HCT116 (cell line): ENCODE data around the gene LYST. TPM values are rescaled to one million over a fixed set of nuclear protein-coding genes. Genes with fewer than 3 reads are reported as not detected.

Experiments
- ATAC-seq: fragments of 200-7000 bp; cut with Tn5 transposase; 2 replicates; pipeline ENCODE4 v1.9.1; 2020; ENCODE audit warnings: mild to moderate bottlenecking, moderate library complexity
- BruUV-seq: library from RNA; stranded (reverse); fragments of 400-500 nt; replicated peaks from 2 replicates; lab custom pipeline; 2021; lab: Mats Ljungman, UMichigan
- CTCF ChIA-PET: fragments of 300-600 bp; sonication (Branson Sonifier 250); formaldehyde crosslinking; loops from one replicate; lab custom pipeline; 2021; ENCODE audit warnings: antibody characterized with exemption; lab: Charles Lee
- POLR2A ChIA-PET: fragments of 300-600, 350-600 bp; sonication (Branson Sonifier 250); formaldehyde crosslinking; loops from one replicate; lab custom pipeline; 2021; ENCODE audit warnings: antibody characterized with exemption; lab: Charles Lee
- RAD21 ChIA-PET, 2 experiments: fragments of 300-600 bp; sonication (Branson Sonifier 250); formaldehyde crosslinking; loops; one replicate each; lab custom pipeline; 2023; ENCODE audit warnings: low total read pairs in 2 of 2; ENCODE audit not compliant: uncharacterized antibody in 2 of 2, unreplicated experiment in 2 of 2, low non-redundant PET in 1 of 2; lab: Charles Lee
- DNase-seq: peaks from one replicate; pipeline ENCODE4 v3.0.0-alpha.2; 2010; ENCODE audit warnings: low read depth, low spot score
- H2AFZ ChIP-seq: fragments of 200-600 bp; shearing (Covaris generic), sonication (generic); 2 replicates; pipeline ENCODE4 v1.6.1; 2017; ENCODE audit warnings: low read depth, mixed run types, mixed read lengths, antibody characterized with exemption, low read length; ENCODE audit not compliant: poor library complexity, severe bottlenecking
- H3K27ac ChIP-seq: 2 replicates; pipeline ENCODE4 v1.5.1; 2012; ENCODE audit warnings: low read depth, low read length
- H3K27me3 ChIP-seq: fragments of 200-600 bp; sonication (generic); 2 replicates; pipeline ENCODE4 v1.6.1; 2016; ENCODE audit warnings: mixed run types, low read length, mixed read lengths; ENCODE audit not compliant: insufficient read depth
- H3K36me3 ChIP-seq, 2 experiments: fragments of 200-500 bp in 1 of 2; fragments of 200-600 bp in 1 of 2; sonication (Bioruptor generic) in 1 of 2; sonication (generic) in 1 of 2; 2 replicates each; pipeline versions ENCODE4 v1.5.1 to v1.6.1; 2014 to 2016; ENCODE audit warnings: low read length in 2 of 2, inconsistent platforms in 1 of 2, mixed read lengths in 1 of 2, mixed run types in 1 of 2; ENCODE audit not compliant: insufficient read depth in 2 of 2, control insufficient read depth in 1 of 2
- H3K4me1 ChIP-seq, 2 experiments: fragments of 200-600 bp in 1 of 2; sonication (generic) in 1 of 2; 2 replicates each; pipeline versions ENCODE4 v1.5.1 to v1.6.1; 2012 to 2017; ENCODE audit warnings: low read length in 2 of 2, inconsistent platforms in 1 of 2, mild to moderate bottlenecking in 1 of 2, mixed read lengths in 1 of 2, mixed run types in 1 of 2, moderate library complexity in 1 of 2; ENCODE audit not compliant: insufficient read depth in 2 of 2, control insufficient read depth in 1 of 2
- H3K4me2 ChIP-seq: fragments of 200-600 bp; sonication (generic); 2 replicates; pipeline ENCODE4 v1.6.1; 2017; ENCODE audit warnings: mixed run types, low read length, mixed read lengths
- H3K4me3 ChIP-seq, 2 experiments: fragments of 200-600 bp in 1 of 2; sonication (generic) in 1 of 2; replicated peaks in 1 of 2; 2 replicates each; pipeline ENCODE4 v1.5.1; 2011 to 2016; ENCODE audit warnings: low read length in 2 of 2, control low read depth in 1 of 2, low read depth in 1 of 2, mild to moderate bottlenecking in 1 of 2, mixed read lengths in 1 of 2, mixed run types in 1 of 2
- H3K79me2 ChIP-seq: fragments of 200-600 bp; sonication (generic); 2 replicates; pipeline ENCODE4 v1.6.1; 2017; ENCODE audit warnings: mild to moderate bottlenecking, mixed run types, low read length, moderate library complexity, mixed read lengths; ENCODE audit not compliant: insufficient read depth
- H3K9ac ChIP-seq: fragments of 200-600 bp; sonication (generic); 2 replicates; pipeline ENCODE4 v1.6.1; 2016; ENCODE audit warnings: low read length, mixed read lengths
- H3K9me2 ChIP-seq: fragments of 200-600 bp; sonication (generic), shearing (Covaris generic); 2 replicates; pipeline ENCODE4 v1.6.1; 2017; ENCODE audit warnings: mixed run types, mild to moderate bottlenecking, moderate library complexity; ENCODE audit not compliant: insufficient read depth
- H3K9me3 ChIP-seq, 2 experiments: fragments of 200-500 bp in 1 of 2; fragments of 200-600 bp in 1 of 2; sonication (Bioruptor generic) in 1 of 2; sonication (generic) in 1 of 2; 2 replicates each; pipeline ENCODE4 v1.6.1; 2014 to 2017; ENCODE audit warnings: low read length in 2 of 2, mixed read lengths in 2 of 2, inconsistent platforms in 1 of 2, low read depth in 1 of 2, mild to moderate bottlenecking in 1 of 2, mixed run types in 1 of 2, moderate library complexity in 1 of 2; ENCODE audit not compliant: control insufficient read depth in 1 of 2, insufficient read depth in 1 of 2
- H4K20me1 ChIP-seq: fragments of 200-600 bp; sonication (generic), shearing (Covaris generic); 2 replicates; pipeline ENCODE4 v1.6.1; 2017; ENCODE audit warnings: mixed run types, mild to moderate bottlenecking, moderate library complexity; ENCODE audit not compliant: insufficient read depth
- CBX3 ChIP-seq: IDR thresholded peaks from 2 replicates; pipeline ENCODE4 v1.6.1; 2012; ENCODE audit warnings: low read depth
- CEBPB ChIP-seq: IDR thresholded peaks from 2 replicates; pipeline ENCODE4 v1.6.1; 2012; ENCODE audit warnings: low read depth
- EGR1 ChIP-seq: IDR thresholded peaks from 2 replicates; pipeline ENCODE4 v1.6.1; 2012; ENCODE audit warnings: low read depth
- EZH2phosphoT487 ChIP-seq: fragments of 200-600 bp; IDR thresholded peaks from 2 replicates; pipeline ENCODE4 v1.6.1; 2018; ENCODE audit warnings: antibody characterized with exemption, borderline replicate concordance
- FOSL1 ChIP-seq: IDR thresholded peaks from 2 replicates; pipeline ENCODE4 v1.6.1; 2012; ENCODE audit warnings: low read depth
- POLR2A ChIP-seq: IDR thresholded peaks from 2 replicates; pipeline ENCODE4 v1.7.0; 2011; ENCODE audit warnings: borderline replicate concordance; ENCODE audit not compliant: insufficient read depth, insufficient read length; ENCODE audit errors: extremely low read depth
- POLR2AphosphoS5 ChIP-seq: IDR thresholded peaks from 2 replicates; pipeline ENCODE4 v1.6.1; 2011; ENCODE audit warnings: mild to moderate bottlenecking, low read depth, low read length, moderate library complexity
- RAD21 ChIP-seq: IDR thresholded peaks from 2 replicates; pipeline ENCODE4 v1.6.1; 2012; ENCODE audit warnings: low read depth, mild to moderate bottlenecking
- SP1 ChIP-seq: IDR thresholded peaks from 2 replicates; pipeline ENCODE4 v1.6.1; 2012; ENCODE audit warnings: low read depth
- YY1 ChIP-seq: IDR thresholded peaks from 2 replicates; pipeline ENCODE4 v1.6.1; 2011; ENCODE audit warnings: low read length, low read depth, moderate library complexity, mild to moderate bottlenecking; ENCODE audit not compliant: insufficient replicate concordance; ENCODE audit errors: extremely low read depth
- ZFX ChIP-seq: fragments of 450-650 bp; IDR thresholded peaks from 2 replicates; pipeline ENCODE4 v1.6.1; 2017
- intact Hi-C: fragments of 100-400 bp; cut with micrococcal nuclease; formaldehyde crosslinking; loops from 2 replicates; pipeline ENCODE4 v1.10.0; 2022
- total RNA-seq: library from RNA; stranded (reverse); gene quantifications from one replicate; pipeline ENCODE4 v1.2.1, GENCODE V29; 2021; ENCODE audit not compliant: unreplicated experiment
- TF ChIP-seq, protein P1 (sequence below): IDR thresholded peaks from 2 replicates; pipeline ENCODE4 v1.6.1; 2012
- TF ChIP-seq, protein P2 (sequence below): IDR thresholded peaks from 2 replicates; pipeline ENCODE4 v1.6.1; 2012
- TF ChIP-seq, protein P3 (sequence below): IDR thresholded peaks from 2 replicates; pipeline ENCODE4 v1.6.1; 2011; ENCODE audit warnings: mild to moderate bottlenecking, low read length, moderate library complexity; ENCODE audit not compliant: insufficient replicate concordance; ENCODE audit errors: extremely low read depth

LYST gene
- total RNA-seq, 1 experiment from 2014 or later, result 6.6 TPM

DNA sequence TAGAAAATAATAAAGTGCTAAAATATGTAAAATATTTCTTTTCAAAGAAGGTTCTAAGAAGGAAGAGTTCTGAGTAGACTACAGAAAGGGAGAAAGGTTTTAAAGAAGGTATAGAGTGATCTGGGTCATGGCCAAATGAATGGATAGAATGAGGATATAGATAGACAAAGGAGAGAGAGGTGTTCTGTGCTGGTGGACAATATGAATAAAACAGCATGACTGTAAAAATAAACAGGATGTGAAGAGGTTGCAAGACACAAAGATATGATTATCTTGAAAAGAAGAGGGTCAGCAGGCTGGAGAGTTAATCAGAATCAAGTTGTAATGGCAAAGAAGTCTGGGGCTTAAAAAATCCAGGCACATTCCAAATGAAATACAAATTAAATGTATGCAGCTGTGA, 130.4 kb downstream of the LYST start:
- Histone ChIP-seq H3K27me3 (no peaks in the 10 kb centered on the region), H3K4me2 (no peak overlapping the region), H3K79me2 (no peaks in the 10 kb centered on the region), H3K4me1 (peaks cover 3 to 23% of the 10 kb centered on the region in 2 experiments), H3K4me3 (no peak overlapping the region), H3K36me3 (no peaks in the 10 kb centered on the region), H3K9me3 (no peaks in the 10 kb centered on the region), H3K9ac (no peak overlapping the region)
- ChIA-PET RAD21 (no interaction called here), CTCF (no interaction called here), POLR2A (no interaction called here)
- DNase-seq (no peak), ATAC-seq (no peak)
- no TSS peak for BruUV-seq
- intact Hi-C loops, result no loop called here
- TF ChIP-seq POLR2A, result no peak
- TF ChIP-seq, protein P1, sequence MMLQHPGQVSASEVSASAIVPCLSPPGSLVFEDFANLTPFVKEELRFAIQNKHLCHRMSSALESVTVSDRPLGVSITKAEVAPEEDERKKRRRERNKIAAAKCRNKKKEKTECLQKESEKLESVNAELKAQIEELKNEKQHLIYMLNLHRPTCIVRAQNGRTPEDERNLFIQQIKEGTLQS, result no peak
- TF ChIP-seq FOSL1, result no peak
- no peak for TF ChIP-seq RAD21
- TF ChIP-seq YY1, result no peak
- TF ChIP-seq EZH2phosphoT487, result no peak
- TF ChIP-seq, protein P2, sequence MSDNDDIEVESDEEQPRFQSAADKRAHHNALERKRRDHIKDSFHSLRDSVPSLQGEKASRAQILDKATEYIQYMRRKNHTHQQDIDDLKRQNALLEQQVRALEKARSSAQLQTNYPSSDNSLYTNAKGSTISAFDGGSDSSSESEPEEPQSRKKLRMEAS, result no peak
- TF ChIP-seq CEBPB, result no peak
- no peak for TF ChIP-seq EGR1
- TF ChIP-seq CBX3, result no peak
- TF ChIP-seq SP1, result no peak
- TF ChIP-seq, all 23 proteins: peak for 0
- no peaks in the 10 kb centered on the region for H3K9me2 ChIP-seq
- no peak overlapping the region for H3K27ac ChIP-seq
- no peaks in the 10 kb centered on the region for H4K20me1 ChIP-seq
- no peak overlapping the region for H2AFZ ChIP-seq

DNA sequence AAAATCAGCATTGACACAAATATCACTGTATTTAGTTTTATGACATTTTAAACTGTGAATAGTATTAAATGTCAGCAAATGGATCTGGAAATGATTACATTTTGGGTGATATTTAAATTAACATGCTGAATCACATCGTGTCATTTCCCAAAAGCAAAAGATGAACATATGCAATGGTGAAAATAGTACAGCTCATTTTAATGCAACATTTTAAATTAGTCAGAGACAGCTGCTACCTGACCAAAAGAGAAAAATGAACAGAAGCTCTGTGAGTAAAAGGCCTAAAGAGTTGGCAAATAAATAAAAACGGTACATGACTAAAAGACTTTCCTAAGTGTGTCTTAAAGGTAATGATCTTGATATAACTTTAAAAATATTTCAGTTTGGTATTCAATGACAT, 131.1 kb downstream of the LYST start:
- TF ChIP-seq YY1 (no peak), POLR2AphosphoS5 (no peak), ZFX (no peak), EZH2phosphoT487 (no peak), CEBPB (no peak)
- TF ChIP-seq, protein P3, sequence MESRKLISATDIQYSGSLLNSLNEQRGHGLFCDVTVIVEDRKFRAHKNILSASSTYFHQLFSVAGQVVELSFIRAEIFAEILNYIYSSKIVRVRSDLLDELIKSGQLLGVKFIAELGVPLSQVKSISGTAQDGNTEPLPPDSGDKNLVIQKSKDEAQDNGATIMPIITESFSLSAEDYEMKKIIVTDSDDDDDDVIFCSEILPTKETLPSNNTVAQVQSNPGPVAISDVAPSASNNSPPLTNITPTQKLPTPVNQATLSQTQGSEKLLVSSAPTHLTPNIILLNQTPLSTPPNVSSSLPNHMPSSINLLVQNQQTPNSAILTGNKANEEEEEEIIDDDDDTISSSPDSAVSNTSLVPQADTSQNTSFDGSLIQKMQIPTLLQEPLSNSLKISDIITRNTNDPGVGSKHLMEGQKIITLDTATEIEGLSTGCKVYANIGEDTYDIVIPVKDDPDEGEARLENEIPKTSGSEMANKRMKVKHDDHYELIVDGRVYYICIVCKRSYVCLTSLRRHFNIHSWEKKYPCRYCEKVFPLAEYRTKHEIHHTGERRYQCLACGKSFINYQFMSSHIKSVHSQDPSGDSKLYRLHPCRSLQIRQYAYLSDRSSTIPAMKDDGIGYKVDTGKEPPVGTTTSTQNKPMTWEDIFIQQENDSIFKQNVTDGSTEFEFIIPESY, result no peak
- Histone ChIP-seq H3K36me3 (no peaks in the 10 kb centered on the region), H3K9ac (no peak overlapping the region), H3K79me2 (no peaks in the 10 kb centered on the region), H2AFZ (no peak overlapping the region), H3K27me3 (no peaks in the 10 kb centered on the region), H3K4me2 (no peak overlapping the region), H3K4me3 (no peak overlapping the region), H4K20me1 (no peaks in the 10 kb centered on the region), H3K27ac (no peak overlapping the region), H3K4me1 (peaks cover 3 to 19% of the 10 kb centered on the region in 2 experiments), H3K9me3 (no peaks in the 10 kb centered on the region), H3K9me2 (no peaks in the 10 kb centered on the region)
- intact Hi-C loops, result no loop called here
- ChIA-PET CTCF (no interaction called here), RAD21 (no interaction called here), POLR2A (no interaction called here)
- no peak for DNase-seq
- ATAC-seq, result no peak
- no TSS peak for BruUV-seq
